ENCODE data around the gene GNG14.

DNA sequence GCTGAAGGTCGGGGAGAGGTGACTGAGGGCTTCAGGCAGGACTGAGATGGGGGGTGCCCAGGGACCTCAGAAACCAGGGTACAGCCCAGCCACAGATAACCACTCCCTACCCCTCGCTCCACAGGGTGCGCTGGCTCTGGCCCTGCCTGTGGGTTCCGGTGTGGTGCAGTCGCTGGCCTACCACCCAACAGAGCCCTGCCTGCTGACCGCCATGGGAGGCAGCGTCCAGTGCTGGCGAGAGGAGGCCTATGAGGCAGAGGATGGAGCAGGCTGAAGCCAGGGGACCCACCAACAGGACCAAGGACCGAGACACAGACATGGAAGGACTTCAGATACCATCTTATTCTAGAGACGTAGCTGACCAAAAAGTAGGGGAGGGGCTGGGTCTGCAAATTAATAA is 12.4 kb upstream of the GNG14 start:
- TF ChIP-seq, protein P1, sequence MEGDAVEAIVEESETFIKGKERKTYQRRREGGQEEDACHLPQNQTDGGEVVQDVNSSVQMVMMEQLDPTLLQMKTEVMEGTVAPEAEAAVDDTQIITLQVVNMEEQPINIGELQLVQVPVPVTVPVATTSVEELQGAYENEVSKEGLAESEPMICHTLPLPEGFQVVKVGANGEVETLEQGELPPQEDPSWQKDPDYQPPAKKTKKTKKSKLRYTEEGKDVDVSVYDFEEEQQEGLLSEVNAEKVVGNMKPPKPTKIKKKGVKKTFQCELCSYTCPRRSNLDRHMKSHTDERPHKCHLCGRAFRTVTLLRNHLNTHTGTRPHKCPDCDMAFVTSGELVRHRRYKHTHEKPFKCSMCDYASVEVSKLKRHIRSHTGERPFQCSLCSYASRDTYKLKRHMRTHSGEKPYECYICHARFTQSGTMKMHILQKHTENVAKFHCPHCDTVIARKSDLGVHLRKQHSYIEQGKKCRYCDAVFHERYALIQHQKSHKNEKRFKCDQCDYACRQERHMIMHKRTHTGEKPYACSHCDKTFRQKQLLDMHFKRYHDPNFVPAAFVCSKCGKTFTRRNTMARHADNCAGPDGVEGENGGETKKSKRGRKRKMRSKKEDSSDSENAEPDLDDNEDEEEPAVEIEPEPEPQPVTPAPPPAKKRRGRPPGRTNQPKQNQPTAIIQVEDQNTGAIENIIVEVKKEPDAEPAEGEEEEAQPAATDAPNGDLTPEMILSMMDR (IDR thresholded peaks at IDR 0.05): no peak
- TF ChIP-seq POLR2A (IDR thresholded peaks at IDR 0.05): no peak
